ENCODE results near the gene NAA50. TPM values are rescaled to one million over a fixed set of nuclear protein-coding genes. Genes with fewer than 3 reads are reported as not detected.

NAA50 gene
- polyA plus RNA-seq: 10 to 100 TPM; 58.0 to 80.1 (median 65.2) TPM

DNA sequence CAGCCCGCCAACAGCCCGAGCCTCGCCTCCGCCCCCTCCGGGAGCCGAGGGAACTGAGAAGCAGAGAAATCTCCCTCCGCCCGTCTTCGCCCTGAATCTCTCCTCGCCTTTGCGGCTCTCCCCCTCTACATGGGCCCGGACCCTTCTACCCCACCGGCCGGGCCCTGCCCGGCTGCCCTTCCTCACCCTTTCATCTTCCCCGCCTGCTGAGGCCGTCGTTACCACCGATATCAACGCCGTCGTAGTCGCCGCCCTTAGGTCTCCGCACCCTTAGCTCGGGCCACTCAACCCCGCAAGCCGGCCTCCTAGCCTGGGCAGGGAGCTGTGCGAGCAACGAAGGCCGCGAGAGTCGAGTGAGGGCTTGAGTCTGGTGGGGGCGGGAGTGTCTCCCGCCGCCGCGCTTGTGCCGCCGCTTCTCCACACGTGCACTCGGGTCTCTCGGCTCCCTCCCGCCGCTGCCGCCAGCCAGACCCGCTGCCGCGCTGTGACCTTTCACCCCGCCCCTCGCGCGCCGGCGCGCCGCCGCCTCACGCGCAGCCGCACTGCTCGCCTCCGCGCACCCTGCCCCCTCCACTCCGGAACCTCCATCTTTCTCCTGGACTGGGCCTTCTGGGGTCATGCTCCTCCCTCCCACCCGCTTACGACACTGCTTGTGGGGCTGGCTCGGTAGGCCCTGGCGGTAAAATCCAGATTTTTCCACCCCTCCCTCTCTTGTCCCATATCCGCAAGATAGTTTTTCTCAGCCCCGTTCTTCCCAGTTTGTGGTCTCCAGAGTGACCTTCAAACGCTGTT is at the start of gene NAA50:
NAA50 (minus strand) TSS at position 494 of the 792 bp plus-strand sequence; CDS start at position 194, 300 bp downstream.
- peak within 1 kb of the TSS; percentile 100 for H3K27ac Mint-ChIP-seq
- DNase-seq: peak; percentile 90 to 94 (median 93)
- peaks cover 71 to 83% of the 10 kb centered on the region in 2 donors for H3K4me1 Mint-ChIP-seq
- H3K36me3 Mint-ChIP-seq: no peaks in the 10 kb centered on the region
- no peaks in the 10 kb centered on the region for H3K9me3 Mint-ChIP-seq
- peaks cover 19 to 27% (median 25%) of the 10 kb centered on the region in 3 donors for H3K27me3 Mint-ChIP-seq (ENCODE audit: low read depth in 3 of 3)
- H3K4me3 Mint-ChIP-seq: peak within 1 kb of the TSS; percentile 93 to 100 (median 98)

DNA sequence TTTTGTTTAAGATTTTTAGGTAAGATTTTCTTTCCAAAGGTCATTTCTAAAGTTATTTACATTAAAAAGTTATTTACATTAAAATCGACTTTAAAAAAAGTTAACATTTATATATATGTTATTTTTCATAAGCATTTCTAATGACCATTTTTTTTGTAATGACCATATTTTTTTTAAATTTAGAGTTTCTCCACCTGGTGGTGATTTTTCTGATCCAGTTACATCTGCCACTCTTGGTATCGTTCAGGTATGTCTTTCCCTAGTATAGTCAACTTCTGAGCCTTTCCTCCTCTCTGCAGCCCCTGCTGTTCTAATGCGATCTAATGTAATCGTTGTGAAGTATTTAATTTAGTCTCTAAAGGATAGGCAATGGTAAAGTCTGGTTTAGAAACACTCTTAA is 49.6 kb upstream of the NAA50 start:
- H3K4me3 Mint-ChIP-seq: no peak overlapping the region
- no peaks in the 10 kb centered on the region for H3K9me3 Mint-ChIP-seq
- H3K27me3 Mint-ChIP-seq (ENCODE audit: low read depth in 3 of 3): no peaks in the 10 kb centered on the region
- H3K36me3 Mint-ChIP-seq: peaks cover 13 to 37% (median 20%) of the 10 kb centered on the region in 3 donors
- no peak overlapping the region for H3K27ac Mint-ChIP-seq
- H3K4me1 Mint-ChIP-seq: no peaks in the 10 kb centered on the region
- no peak for DNase-seq

DNA sequence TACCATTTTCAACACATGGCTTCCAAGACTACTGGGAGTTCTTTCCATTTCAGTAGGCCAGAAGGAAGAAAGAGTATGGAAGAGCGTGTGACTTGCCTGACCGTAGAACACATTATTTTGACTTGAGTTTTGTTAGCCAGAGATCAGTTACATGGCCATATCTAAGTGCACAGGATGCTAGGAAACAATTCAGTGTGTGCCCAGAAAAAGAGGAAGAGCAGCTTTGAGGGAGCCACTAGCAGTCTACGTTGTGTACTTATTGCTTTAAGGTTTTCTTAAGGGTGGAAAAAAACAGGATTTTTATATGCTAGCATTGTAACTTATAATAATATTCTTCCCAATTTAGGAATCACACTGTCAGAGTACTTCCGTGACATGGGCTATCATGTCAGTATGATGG is 48.5 kb upstream of the NAA50 start:
- H3K27me3 Mint-ChIP-seq (ENCODE audit: low read depth in 3 of 3): no peaks in the 10 kb centered on the region
- no peak for DNase-seq
- peaks cover 10 to 26% (median 15%) of the 10 kb centered on the region in 3 donors for H3K36me3 Mint-ChIP-seq
- H3K27ac Mint-ChIP-seq: no peak overlapping the region
- no peak overlapping the region for H3K4me3 Mint-ChIP-seq
- no peaks in the 10 kb centered on the region for H3K4me1 Mint-ChIP-seq
- H3K9me3 Mint-ChIP-seq: no peaks in the 10 kb centered on the region

DNA sequence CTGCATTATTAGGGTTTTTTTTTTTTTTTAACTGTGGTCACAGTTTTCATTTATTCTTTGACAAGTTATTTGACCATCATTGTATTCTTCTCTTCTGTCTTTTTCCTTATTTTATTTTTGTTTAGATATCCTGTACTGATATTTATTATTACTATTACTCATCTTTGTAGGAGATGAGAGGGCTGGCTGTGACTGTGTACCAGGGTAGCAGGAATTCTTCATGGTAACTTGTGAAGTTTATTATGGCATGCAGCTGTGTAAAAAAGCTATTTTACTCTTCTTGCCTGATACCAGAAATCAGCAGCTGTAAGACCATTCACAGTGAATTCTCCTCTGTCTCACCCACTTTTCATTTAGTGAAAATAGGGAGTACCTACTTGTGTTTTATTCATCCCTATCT is 45.3 kb upstream of the NAA50 start:
- no peaks in the 10 kb centered on the region for H3K27me3 Mint-ChIP-seq (ENCODE audit: low read depth in 3 of 3)
- H3K4me1 Mint-ChIP-seq: no peaks in the 10 kb centered on the region
- H3K36me3 Mint-ChIP-seq: peaks cover 11 to 22% (median 12%) of the 10 kb centered on the region in 3 donors
- no peak overlapping the region for H3K27ac Mint-ChIP-seq
- DNase-seq: no peak
- no peak overlapping the region for H3K4me3 Mint-ChIP-seq
- no peaks in the 10 kb centered on the region for H3K9me3 Mint-ChIP-seq

DNA sequence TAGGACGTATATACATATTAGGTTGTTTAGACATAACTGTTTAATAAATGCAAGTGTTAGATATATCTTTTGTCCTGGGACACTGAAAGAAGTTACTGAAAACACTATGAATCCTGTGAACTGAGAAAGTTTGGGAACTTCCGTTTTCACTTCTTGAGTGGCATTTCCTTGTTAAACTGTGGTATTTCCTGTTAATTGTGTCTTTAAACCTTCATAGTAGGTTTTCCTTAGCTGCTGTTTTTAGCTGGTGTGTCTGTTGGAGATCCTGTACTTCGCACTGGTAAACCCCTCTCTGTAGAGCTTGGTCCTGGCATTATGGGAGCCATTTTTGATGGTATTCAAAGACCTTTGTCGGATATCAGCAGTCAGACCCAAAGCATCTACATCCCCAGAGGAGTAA is 37.9 kb upstream of the NAA50 start:
- H3K27me3 Mint-ChIP-seq (ENCODE audit: low read depth in 3 of 3): no peaks in the 10 kb centered on the region
- peak in 1 of 3 donors; percentile 0 for DNase-seq
- H3K36me3 Mint-ChIP-seq: peaks cover 0 to 21% (median 14%) of the 10 kb centered on the region in 3 donors
- peak overlapping the region; percentile 39 to 90 (median 64) for H3K27ac Mint-ChIP-seq
- H3K4me3 Mint-ChIP-seq: peak overlapping the region in 3 of 5 donors; percentile 6 to 51 (median 15)
- peaks cover 11 to 17% of the 10 kb centered on the region in 2 donors for H3K4me1 Mint-ChIP-seq
- H3K9me3 Mint-ChIP-seq: no peaks in the 10 kb centered on the region

DNA sequence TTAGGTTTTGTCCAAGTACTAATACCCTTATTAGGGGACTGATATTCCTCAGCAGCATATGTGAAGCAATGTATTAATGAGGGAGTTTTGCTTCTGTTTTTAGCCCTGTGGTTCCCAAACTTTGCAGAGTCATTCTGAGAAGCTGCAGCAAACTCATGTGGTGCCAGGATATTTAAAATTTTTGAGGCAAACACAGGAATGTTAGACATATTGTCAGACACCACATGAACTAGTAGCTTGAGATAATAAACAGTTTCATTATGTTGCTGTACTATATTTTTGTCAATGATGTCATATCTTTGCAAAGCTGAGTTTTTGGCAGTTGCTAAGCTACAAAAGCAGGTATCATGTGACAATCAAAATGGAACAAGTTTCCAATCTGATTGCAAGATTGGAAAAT is 37.4 kb upstream of the NAA50 start:
- peak overlapping the region in 2 of 6 donors; percentile 56 to 58 for H3K27ac Mint-ChIP-seq

DNA sequence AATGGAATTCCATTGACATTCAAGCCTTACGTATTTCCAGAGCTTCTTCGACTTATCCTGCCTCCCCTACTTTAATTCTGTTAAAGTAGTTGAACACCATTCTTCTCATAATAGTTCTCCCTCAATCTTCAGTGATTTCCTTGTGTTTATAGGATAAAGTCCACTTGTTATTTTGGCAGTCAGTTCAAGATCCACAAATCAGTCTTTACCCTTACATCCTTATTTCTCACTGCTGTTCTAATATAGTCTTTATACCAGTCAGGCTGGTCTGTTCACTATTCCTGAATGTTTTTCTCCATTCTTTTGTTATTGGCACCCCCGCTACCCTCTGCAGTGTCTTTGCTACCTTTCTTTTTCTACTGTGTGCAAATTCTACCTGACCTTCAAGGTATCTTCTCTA is 30.5 kb upstream of the NAA50 start:
- no peak overlapping the region for H3K27ac Mint-ChIP-seq
- H3K36me3 Mint-ChIP-seq: peaks cover 0 to 7% (median 3%) of the 10 kb centered on the region in 3 donors
- no peaks in the 10 kb centered on the region for H3K9me3 Mint-ChIP-seq
- no peaks in the 10 kb centered on the region for H3K27me3 Mint-ChIP-seq (ENCODE audit: low read depth in 3 of 3)
- H3K4me1 Mint-ChIP-seq: peaks cover 0 to 18% of the 10 kb centered on the region in 2 donors
- H3K4me3 Mint-ChIP-seq: no peak overlapping the region
- DNase-seq: no peak

More for the DNA sequence above, 37.4 kb upstream of the NAA50 start:
- H3K36me3 Mint-ChIP-seq: peaks cover 0 to 21% (median 14%) of the 10 kb centered on the region in 3 donors
- peaks cover 11 to 17% of the 10 kb centered on the region in 2 donors for H3K4me1 Mint-ChIP-seq
- H3K4me3 Mint-ChIP-seq: no peak overlapping the region
- H3K9me3 Mint-ChIP-seq: no peaks in the 10 kb centered on the region
- peak in 1 of 3 donors; percentile 2 for DNase-seq
- no peaks in the 10 kb centered on the region for H3K27me3 Mint-ChIP-seq (ENCODE audit: low read depth in 3 of 3)

DNA sequence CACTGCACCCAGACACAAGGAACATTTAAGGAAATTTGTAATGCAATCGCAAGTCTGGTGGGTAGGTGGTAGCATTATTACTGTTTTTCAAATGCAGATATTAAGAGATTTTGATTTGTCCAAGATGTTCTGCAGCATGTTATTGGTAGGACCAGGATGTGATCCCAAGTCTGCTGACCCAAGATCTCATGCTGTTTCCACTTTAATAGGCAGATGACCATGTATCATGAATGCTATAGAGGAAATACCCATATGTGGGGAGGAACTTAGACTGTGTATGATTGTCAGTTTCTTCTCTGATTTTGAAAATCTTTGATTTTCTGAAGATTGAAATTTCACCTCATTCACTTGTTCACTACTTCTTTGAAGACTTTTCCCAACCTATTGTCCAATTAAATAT is 29.5 kb upstream of the NAA50 start:
- Mint-ChIP-seq H3K4me3 (no peak overlapping the region), H3K27ac (no peak overlapping the region), H3K9me3 (no peaks in the 10 kb centered on the region), H3K4me1 (peaks cover 0 to 18% of the 10 kb centered on the region in 2 donors), H3K36me3 (peaks cover 0 to 4% (median 0%) of the 10 kb centered on the region in 3 donors), H3K27me3 (ENCODE audit: low read depth in 3 of 3) (no peaks in the 10 kb centered on the region)
- no peak for DNase-seq

DNA sequence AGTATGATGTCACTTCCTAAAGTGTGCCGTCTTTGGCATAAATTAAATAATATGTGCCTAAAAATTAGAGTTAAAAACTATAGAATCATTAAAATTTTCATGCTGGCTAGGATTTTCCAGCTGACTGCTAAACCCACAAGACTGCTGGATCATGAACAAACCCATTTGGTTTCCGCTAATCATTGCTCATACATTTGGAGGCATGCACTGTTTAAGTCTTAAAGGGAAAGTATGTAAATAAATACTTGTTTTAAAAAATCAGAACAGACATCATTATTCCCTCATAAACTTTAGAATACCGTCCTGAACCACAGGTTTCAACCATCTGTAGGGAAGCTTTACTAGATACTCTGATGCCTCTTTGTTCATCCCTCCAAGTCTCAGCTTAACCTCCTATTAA is 27.3 kb upstream of the NAA50 start:
- no peaks in the 10 kb centered on the region for H3K9me3 Mint-ChIP-seq
- H3K27me3 Mint-ChIP-seq (ENCODE audit: low read depth in 3 of 3): no peaks in the 10 kb centered on the region

DNA sequence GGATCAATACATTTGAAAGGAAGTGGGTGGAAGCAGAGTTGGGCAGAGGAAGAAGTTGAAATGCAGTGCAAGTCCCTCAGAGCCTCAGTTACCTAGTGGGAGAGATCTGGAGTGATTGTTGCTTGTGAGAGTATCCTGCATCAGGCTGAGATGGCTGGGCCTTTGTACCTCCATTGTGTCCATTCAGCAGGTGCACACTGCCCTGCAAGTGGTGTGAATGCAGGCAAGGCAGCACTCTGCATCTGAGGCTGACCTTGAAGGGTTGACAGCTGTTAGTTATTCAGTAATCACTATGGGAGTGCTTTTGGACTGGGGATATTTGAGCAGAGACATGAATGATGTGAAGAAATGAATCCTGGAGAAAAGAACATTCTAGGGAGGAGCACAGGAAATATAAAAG is 25.9 kb upstream of the NAA50 start:
- Mint-ChIP-seq H3K4me1 (peaks cover 0 to 13% of the 10 kb centered on the region in 2 donors), H3K9me3 (no peaks in the 10 kb centered on the region), H3K27me3 (ENCODE audit: low read depth in 3 of 3) (no peaks in the 10 kb centered on the region), H3K4me3 (no peak overlapping the region), H3K27ac (peak overlapping the region in 1 of 6 donors; percentile 41), H3K36me3 (no peaks in the 10 kb centered on the region)
- DNase-seq: no peak

More for the DNA sequence above, 27.3 kb upstream of the NAA50 start:
- DNase-seq: no peak
- Mint-ChIP-seq H3K4me1 (peaks cover 0 to 18% of the 10 kb centered on the region in 2 donors), H3K36me3 (no peaks in the 10 kb centered on the region), H3K27ac (no peak overlapping the region), H3K4me3 (no peak overlapping the region)

DNA sequence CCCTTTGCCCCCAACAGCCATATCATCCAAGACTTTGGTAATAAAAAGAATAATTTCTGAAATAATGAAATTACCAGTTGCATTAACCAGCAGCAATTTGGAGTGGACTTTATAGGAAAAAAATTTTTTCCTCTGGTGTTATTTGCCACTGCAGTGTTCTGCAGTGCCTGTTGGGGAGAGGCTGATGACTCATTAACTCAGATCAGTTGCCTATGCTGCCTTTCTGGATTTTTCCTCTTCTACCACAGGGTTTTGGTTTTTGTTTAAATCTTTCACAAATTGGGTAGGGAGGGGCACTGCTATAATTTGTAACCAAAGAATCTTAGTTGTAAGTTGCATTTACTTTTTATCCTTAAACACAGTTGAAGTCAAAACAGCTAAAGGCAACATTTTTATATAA is 23.5 kb upstream of the NAA50 start:
- Mint-ChIP-seq H3K36me3 (no peaks in the 10 kb centered on the region), H3K27me3 (ENCODE audit: low read depth in 3 of 3) (no peaks in the 10 kb centered on the region), H3K9me3 (no peaks in the 10 kb centered on the region), H3K27ac (no peak overlapping the region), H3K4me3 (peak overlapping the region in 1 of 5 donors; percentile 8), H3K4me1 (peaks cover 0 to 7% of the 10 kb centered on the region in 2 donors)
- no peak for DNase-seq

DNA sequence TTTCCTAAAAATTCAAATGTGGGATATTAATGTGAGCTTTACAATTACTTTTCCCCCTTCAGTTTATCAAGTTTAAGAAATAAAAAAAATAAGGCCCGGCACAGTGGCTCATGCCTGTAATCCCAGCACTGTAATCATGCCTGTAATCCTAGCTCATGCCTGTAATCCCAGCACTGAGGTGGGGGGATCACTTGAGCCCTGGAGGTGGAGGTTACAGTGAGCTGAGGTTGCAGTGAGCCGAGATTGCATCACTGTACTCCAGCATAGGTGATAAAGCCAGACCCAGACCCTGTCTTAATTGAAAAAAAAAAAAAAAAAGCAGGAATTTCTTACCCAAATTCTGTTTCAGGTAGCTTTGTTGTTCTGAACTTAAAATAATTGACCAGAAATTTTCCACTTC is 18.6 kb upstream of the NAA50 start:
- Mint-ChIP-seq H3K9me3 (no peaks in the 10 kb centered on the region), H3K4me3 (no peak overlapping the region), H3K27me3 (ENCODE audit: low read depth in 3 of 3) (no peaks in the 10 kb centered on the region), H3K27ac (no peak overlapping the region), H3K36me3 (no peaks in the 10 kb centered on the region), H3K4me1 (peaks cover 0 to 1% of the 10 kb centered on the region in 2 donors)
- DNase-seq: no peak

DNA sequence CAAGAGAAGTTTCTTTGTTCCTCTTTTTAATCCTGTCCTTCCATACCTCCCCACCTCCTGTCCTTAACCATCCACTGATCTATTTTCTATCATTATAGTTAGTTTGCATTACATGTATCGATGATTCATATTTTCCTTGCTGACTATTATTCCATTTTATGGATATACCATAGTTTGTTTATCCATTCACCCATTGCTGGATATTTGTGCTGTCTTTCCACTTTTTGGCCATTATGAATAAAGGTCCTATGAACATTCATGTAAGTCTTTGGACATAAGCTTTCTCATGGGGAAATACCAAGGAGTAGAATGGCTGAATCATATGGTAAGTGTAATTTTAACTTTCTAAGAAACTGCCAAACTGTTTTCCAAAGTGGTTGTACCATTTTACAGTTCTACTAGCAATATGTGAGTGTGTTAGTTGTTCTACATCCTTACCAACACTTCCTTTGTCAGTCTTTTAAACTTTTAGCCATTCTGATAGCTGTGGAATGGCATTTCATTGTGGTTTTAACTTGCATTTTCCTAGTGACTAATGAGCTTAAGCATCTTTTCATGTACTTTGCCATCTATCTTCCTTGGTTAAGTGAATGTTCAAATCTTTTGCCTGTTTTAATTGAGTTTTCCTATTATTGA is 12.5 kb upstream of the NAA50 start:
- Mint-ChIP-seq H3K4me3 (no peak overlapping the region), H3K9me3 (peaks cover 0 to 3% (median 0%) of the 10 kb centered on the region in 6 donors), H3K4me1 (peaks cover 3 to 15% of the 10 kb centered on the region in 2 donors), H3K36me3 (peaks cover 0 to 7% (median 4%) of the 10 kb centered on the region in 3 donors), H3K27ac (peak overlapping the region in 1 of 6 donors; percentile 1), H3K27me3 (ENCODE audit: low read depth in 3 of 3) (no peaks in the 10 kb centered on the region)
- no peak for DNase-seq

DNA sequence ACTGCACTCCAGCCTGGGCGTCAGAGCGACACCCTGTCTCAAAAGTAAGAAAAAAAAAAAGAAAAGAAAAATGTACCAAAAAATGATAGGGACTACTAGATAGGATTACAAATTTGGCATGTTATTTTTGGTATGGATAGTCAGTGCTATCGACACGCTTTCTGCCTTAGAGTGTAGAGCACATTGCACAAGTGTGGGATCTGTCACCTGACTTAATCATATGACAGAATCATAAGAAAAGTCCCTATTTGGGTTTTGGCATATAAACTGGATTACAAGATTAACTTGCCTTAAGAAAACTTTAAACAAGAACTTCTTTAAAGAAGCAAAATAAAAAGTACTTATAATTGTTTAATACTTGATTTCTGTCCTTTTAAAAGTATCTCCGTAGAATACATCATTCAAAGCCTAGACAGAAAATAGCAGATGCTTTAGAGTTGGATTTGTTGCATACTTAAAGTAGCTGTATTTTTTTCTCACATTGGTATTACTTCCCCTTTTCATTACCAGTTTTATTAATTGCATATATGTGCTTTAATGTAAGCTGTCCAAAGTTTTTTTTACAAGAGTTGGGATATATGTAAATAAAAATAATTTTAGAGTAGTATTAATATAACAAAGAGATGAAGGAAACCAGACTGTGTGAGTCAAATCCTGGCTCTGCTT is 8.6 kb upstream of the NAA50 start:
- Mint-ChIP-seq H3K9me3 (peaks cover 0 to 3% (median 0%) of the 10 kb centered on the region in 6 donors), H3K27ac (no peak overlapping the region), H3K36me3 (peaks cover 0 to 7% (median 4%) of the 10 kb centered on the region in 3 donors), H3K27me3 (ENCODE audit: low read depth in 3 of 3) (no peaks in the 10 kb centered on the region), H3K4me1 (peaks cover 3 to 19% of the 10 kb centered on the region in 2 donors), H3K4me3 (no peak overlapping the region)
- no peak for DNase-seq
